HG03432 (cell line): ENCODE results near the gene TBCCD1.
A peak's percentile ranks its signal among the peaks of the same experiment; 100 is the strongest.
"Not testable (repeated sequence)": the region's sequence is repeated elsewhere in the genome, so short reads cannot be mapped to it uniquely, and the experiment has no call there.

Source experiments
- ATAC-seq: cut with Tn5 transposase; IDR thresholded peaks from one replicate; pipeline ENCODE4 v1.9.1; 2021; ENCODE audit warnings: mild to moderate bottlenecking, moderate library complexity; ENCODE audit not compliant: unreplicated experiment

TBCCD1 gene

DNA sequence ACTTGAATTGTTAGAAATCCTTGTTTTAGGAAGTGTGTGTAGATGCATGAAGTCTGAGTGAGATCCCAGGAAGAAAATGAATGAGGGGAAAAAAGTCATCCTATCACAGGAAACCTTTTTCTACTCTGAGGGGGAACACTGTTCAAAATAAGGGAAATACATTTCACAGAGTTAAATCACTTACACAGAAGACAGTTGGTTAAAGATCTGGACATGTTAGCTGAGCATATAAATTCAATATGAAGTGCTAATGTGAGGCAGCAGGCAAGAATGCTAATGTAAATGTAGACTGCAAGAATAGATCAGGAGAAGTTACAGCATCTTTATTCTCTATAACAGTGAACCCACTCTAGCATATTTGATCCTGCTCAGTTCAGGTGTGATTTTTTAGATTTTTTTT lies 2.6 kb downstream of the TBCCD1 start:
- no peak for ATAC-seq

DNA sequence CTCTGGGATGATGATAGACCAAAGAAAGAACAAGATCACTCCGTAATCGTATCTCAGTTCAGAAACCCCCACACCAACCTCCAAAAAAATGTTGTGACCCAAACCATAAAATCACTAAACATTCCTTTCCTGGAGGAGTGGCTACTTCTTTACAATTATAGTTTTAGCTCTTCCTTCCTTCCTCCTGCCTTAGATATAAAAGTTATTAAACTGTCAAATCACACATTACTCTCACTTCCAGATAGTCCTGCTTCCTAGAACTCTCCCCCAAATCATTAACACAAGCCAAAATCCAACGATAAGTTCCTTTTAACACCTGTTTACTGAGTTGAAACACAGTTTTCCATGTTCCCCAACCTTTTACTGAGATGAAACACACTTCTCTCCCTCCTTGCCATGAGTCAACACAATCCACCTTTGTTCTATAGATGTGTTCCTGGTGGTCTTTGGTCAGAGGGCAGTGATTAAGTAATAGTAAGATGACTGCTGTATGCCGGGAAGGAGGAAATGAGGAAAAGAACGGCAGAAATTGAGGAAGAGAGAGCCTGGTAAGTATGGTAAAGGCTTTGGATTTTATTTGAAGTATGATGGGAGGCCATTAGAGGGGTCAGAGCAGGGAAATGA lies 14.6 kb downstream of the TBCCD1 start:
- no peak for ATAC-seq

DNA sequence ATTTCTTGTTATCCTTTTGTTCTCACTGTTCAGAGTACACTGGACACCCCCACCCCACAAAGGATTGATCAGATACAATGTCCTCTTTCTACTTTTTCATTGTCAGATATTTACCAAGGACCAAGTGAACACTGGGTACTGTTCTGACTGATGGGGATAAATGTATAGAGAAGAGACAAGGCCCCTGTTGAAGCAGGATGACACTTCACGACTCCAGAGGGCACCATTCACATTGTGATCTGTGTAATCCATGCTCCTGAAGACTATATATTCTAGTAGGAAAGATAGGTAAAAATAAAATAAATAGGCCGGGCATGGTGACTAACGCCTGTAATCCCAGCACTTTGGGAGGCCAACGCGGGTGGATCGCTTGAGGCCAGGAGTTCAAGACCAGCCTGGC lies 15.8 kb downstream of the TBCCD1 start:
- no peak for ATAC-seq

DNA sequence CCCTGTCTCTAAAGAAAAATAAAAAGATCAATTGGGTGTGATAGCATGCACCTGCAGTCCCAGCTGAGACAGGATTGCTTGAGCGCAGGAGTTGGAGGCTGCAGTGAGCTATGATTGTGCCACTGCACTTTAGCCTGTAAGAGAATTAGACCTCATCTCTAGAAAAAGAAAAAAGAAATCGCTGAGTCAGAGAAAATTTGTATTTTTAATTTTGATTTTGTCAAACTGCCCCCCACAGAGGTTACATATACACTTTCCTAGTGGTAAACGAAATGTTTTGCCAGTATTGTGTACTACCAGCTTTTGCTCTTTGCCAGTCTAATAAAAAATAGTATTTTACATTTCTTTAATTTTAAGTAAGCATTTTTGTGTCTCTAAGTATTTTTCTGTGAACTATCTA lies 17.6 kb downstream of the TBCCD1 start:
- ATAC-seq = no peak

DNA sequence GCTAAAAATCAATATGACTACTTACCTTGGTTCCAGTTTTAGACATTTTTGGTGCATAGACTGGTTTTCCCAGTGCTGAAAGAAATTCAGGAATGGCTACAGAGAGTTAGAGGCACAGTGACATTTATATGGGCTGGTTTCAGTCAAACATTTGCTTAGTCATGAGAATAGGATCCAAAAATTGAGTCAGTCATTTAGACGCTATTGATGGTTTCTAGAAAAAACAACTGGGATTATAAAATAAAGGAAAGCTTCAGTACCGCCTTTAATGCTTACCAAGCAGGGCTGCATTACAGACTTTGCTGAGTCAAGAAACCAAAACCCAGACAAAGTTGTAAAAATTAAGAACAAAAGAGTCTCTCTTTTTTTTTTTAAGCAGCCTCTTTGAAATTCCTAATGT lies 22.9 kb downstream of the TBCCD1 start, which contains the start of gene CRYGS:
Gene CRYGS (minus strand): TSS at position 100 of the 400 bp plus-strand sequence. CDS start 54 bp downstream, at position 46.
- ATAC-seq = no peak

DNA sequence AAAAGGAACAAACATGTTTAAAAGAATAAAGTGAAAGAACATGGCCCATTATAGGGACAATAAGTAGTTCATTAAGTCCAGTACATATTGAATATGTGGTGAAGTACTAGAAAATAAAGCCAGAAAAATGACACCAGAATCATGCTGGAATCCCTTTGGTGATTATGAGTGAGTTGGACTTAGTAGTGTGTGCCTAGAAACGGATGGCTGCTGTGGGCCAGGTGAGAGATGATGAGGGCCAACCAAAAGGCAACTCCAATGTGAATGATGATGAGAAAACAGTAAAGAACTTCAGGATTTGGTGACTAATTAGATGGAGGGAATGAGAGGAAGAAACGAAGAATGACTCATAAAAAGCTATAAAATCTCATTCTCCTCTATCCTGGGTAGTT lies 26.3 kb downstream of the TBCCD1 start:
- no peak for ATAC-seq

DNA sequence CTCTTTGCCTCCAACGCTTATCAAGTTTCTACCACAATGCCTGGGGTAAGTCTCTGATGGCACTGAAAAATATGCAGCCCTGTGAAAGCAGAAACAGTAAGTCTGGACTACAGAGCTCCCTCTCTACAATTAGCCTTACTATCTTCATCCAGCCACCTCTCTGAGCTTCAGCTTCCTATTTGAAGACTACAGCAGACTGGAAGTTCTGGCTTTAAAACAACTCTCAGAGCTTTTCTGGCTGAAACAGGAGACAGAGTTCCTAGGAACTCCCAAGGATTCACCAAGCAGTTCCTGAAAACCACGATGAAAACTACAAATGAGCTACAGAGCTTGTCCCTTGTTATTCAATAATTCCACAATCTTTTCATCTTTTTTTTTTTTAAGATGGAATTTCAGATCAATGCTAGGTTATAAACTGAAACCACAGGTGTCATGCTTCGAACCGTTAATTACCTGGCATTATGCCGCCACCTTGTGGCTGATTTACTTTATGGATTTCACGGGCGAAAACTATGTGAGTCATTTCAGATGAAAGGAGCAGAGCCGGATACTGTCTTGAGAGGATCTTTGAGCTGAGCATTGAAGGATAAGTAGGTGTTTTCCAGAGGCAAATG lies 26.8 kb downstream of the TBCCD1 start:
- peak; percentile 66 for ATAC-seq

DNA sequence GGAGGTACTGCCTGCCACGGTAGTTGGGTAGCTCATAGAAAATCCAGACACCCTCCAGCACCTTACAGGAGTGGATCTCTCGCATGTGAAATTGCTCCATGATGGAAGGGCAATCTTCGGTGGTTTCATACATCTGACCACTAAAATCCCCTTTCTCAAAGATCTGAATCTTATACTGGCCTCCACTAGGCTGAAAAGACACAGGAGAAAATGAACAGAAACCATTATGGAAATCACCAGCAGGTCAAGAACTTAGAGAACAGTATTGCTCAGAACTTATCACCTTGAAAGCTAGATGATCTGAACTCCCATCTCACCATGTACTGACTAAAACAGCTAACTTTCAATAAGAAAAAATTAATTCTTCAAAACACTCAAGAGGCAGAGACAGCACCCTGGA lies 28.4 kb downstream of the TBCCD1 start:
- peak; percentile 33 for ATAC-seq

DNA sequence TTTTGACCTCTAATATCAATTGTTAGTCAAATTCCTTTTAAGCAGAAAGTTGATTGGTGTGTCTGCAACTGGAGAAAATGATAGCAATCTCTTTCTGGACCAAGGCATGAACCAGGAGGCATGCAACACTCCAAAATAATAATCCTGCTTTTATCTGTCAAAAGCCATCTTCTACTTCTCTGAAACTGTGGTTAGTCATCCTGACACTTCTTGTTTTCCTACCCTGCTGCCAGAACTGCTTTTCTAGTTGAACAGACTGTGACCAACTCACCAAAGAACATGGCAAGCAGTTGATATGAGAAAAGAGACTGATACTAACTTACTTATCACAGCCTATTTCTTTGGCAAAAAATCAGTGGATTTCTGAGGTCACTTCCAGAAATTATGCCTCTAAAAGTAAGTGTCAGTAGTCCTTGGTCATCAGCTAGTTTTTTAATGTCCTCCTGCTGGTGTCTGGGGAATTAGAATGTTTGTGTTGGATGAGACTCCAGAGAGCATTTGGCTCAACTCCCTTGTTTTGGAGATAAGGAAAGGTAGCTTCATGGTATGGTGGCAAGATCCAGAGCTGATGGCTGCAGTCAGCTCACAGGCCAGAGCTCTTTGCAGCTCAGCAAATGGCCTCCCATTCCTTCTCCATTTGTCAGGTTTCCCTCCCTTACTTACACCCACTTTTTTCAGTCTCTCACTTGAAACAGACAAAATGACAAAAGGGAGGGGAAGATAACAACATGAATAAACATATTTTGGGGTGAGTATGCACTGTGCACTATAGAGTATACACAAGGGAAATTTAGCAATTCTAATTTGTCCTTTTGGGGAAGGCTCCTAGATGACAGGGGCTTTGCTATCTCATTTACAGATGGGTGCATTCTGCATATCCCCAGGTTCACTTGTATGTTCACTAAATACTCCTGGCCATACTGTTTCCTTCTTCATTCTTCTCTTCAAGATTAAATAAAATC lies 30.0 kb downstream of the TBCCD1 start:
- no peak for ATAC-seq

DNA sequence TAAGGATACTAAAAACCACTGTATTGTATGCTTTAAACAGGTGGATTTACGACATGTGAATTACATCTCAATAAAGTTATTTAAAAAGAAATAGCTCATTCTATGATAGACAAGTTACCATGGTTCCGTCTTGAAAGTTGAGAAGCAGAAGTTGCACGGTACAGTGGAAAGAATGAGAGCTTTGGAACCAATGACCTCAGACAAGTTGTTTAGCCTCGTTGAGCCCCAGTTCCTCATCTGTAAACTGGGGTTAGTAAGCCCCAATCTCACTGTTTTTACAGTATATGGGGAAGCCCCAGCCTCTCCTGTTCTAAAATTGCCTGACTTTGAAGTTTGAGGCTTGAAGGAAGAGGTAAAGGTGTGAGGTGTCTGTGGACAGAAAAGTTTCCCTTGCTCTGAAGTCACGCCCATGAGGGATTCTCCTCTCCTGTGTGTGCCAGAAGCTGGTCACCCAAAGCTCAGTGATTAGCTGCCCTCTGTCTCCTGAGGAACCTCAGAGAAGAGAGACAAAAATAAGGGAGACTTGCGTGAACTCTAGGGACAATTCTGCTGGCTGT lies 32.9 kb downstream of the TBCCD1 start:
- peak; percentile 81 for ATAC-seq

DNA sequence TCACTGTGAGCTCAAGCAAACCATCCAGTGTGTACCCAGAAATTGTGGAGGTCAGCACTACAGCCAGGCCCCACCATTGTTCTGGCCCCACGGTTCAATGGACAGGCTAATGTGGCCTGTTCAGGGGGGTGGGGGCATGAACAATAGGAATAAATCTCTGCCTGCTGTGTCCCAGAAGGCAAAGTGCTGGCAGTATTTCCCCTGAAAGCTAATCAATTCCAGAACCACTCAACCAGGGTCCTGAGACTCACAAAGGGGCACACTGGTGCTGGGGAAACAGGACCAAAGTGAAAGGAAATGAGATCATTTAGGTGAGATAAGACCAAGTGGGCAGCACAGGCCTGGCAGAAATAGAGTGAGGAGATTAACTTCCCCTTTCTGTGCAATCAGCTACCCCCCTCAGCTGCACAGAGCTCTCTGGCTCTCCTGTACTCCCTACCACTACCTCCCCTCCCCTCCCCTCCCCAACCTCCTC lies 34.5 kb downstream of the TBCCD1 start:
- ATAC-seq = peak; percentile 68

DNA sequence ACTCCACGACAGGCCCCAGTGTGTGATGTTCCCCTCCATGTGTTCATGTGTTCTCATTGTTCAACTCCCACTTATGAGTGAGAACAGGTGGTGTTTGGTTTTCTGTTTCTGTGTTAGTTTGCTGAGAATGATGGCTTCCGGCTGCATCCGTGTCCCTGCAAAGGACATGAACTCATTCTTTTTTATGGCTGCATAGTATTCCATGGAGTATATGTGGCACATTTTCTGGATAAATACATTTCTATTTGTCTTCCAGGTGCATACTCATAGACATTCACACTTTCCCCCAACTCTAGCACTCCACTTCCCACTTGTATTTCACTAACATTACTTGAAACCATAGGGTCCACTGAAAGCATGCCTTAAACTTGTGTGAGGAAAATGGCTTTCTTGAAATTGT lies 35.4 kb downstream of the TBCCD1 start:
- ATAC-seq = not testable (repeated sequence)

DNA sequence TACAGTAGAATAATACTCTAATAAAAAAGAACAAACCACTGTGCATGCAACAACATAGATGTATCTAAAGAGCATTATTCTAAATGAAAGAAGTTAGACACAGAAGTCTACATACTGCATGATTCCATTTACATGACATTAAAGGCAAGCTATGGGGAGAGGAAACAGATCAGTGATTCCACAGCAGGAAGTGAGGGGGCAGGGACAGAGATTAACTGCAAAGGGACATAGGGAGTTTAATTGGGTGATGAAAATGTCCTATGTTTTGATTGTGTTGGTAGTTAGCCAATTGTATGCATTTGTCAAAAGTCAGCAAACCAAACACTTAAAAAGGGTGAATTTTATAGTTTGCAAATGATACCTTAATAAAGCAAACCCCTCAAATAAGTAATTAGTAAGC lies 36.7 kb downstream of the TBCCD1 start:
- ATAC-seq = no peak

DNA sequence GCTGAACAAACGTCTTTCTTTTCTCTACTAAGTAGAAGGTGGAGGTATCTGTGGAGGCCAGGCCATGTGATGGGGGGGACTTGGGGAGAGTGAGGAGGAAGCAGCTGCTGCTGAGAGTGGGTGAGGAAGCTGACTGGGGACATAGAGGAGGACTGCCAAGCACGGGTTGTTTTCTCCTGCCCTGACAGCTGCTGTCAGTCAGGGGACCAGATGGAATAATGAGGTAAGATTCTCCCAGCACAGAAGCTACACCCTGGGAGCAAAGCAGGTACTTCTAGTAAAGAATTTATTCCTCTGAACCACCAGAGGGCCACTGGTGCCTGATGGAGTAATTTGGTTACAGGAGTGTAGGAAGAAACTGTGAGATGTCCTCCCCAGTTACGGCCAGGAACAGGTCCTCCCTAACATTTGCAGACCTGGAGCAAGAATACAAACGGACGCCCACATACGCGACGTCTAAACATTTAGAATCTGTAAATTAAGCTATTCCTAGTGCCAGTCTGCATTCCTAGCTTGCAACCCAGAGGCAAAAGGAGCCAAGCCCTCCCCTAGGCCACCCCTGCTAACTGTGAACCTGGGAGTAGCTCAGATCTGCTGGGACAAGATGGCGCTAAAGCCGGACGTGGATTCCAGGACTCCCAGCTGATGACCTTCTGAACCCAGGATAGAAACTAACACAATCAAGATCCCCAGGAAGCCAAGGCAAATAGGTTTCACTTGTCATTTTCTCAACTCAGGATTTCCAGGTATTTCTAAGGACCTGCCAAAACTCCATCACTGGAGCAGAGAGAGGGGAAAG lies 37.7 kb downstream of the TBCCD1 start:
- ATAC-seq = no peak

DNA sequence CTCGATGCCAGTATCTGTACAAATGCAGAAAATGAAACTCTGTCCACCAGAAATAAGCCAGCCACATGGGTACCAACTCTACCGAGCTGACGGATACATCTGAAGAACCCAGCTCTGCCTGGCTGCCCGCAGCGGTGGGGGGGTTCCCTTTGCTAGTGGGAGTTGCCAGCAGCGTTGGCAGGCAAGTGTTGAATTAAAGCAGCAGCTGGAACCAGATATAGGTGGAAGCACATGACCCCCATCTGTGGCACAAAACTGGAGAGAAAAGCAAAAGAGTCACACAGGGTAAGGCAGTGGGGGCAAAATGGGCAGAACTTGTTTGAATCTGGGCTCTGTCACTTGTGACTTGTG lies 40.9 kb downstream of the TBCCD1 start:
- ATAC-seq = peak; percentile 55

DNA sequence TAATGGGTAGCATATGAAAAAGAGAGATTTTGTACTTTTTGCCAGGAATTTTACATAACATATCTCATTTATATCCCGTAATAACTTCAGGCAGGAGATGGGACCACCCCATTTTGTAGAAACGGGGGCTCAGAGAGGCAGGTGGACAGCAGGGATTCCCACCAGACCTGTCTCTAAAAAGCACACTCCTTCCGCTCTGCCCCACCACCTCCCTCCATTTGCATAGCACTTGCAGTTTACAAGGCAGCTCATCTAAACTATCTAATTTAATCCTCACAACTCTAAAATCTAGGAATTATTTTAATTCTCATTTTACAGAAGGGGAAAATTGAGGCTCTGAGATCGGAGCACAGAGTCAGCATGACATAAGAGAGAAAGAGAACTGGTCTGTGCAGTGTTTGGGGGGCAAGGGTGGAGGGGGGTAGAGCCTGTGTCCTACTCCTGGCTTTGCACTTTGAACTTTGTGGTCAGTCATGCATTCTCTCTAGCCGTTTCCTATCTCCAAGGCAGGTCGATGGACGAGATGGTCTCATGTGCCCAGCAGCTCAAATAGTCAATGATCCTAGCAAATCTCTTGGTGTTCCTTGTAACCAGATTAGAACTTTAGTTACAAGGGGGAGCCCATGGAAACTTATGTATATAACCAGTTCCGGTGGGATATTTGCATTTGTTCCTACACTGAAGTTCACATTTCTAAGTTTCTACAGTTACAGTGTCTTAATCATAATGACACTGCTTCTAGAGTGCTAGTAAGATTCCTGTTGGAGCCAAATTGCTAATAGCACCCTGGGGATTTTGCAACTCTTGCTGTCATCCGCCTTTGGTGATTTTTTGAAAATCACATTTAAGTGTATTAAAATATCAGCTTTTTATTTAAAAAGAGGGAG lies 41.5 kb downstream of the TBCCD1 start:
- ATAC-seq = peak; percentile 25

DNA sequence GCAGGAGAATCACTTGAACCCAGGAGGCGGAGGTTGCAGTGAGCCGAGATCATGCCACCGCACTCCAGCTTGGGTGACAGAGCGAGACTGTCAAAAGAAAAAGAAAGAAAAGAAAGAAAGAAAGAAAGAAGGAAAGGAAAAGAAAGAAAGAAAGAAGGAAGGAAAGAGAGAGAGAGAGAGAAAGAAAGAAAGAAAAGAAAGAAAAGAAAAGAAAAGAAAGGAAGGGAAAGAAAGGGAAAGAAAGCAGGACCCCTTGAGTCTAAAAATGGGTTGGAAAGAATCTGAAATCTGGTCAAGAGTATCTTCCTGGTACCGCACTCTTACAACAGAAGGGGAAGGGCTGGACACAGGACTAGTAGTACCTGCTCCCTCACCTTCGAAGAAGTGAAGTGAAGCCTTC lies 42.5 kb downstream of the TBCCD1 start:
- ATAC-seq = no peak

DNA sequence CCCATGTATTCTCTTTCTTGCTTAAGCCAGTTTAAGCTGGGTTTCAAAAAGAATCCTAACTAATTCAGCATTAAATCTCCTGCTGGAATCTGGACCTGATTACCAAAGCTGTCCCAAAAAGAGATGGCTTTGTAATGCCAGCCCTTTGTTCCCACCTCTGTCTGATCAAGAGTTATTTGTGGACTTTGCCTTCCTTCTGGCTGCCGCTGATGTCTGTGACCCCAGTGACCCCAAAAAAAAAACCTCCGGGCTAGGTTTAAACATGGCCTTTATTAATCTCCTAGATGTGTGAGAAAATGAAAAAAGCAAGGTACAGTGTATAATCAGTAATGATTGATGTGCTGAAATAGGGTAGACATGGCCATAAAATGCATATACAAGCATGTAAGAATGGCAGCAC lies 43.7 kb downstream of the TBCCD1 start:
- ATAC-seq = no peak

DNA sequence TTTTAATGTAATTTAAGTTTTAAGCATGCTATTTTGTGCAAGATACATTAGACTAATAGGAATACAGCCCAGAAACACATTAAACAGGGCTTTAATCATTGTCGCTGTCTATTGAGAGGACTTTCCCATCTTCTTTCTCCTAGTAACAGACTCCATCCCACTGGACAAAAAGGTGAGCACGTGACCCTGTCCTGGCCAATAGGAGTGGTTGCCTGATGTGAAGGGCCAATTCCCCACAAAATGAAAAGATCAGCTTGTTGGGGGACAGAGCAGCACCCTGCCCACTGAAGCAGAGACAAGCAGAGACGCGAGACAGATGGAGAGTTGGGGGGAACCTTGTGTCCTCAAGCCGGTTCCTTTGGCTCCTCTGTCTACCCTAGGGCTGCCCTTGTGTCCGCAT lies 44.1 kb downstream of the TBCCD1 start:
- no peak for ATAC-seq
